ENCODE data around the gene PET100. TPM values are rescaled to one million over a fixed set of nuclear protein-coding genes. Genes with fewer than 3 reads are reported as not detected.

PET100 gene
- total RNA-seq, 2 donors from 2014 or later: 1.3 to 32.0 TPM

GRCh38 chr19:7639863-7640348 lies 10.3 kb downstream of the PET100 start:
- 88 to 95% methylated on average over 13 of the region's 13 CpGs for WGBS, 2 donors
- intact Hi-C loops (cut with DNase I): no loop called here
- Histone ChIP-seq H3K27ac (no peak overlapping the region), H3K27me3 (no peaks in the 10 kb centered on the region), H3K9me3 (no peaks in the 10 kb centered on the region), H3K4me1 (peaks cover 36% of the 10 kb centered on the region), H3K36me3 (replicated peaks in 1 of 2; ENCODE audit: insufficient read depth in 1 of 2, low read depth in 2 of 2) (peaks cover 0 to 2% of the 10 kb centered on the region in 2 donors), H3K4me3 (no peak overlapping the region)
- ATAC-seq: no peak
- no peak for DNase-seq
- TF ChIP-seq CTCF (IDR thresholded peaks at IDR 0.05): no peak
- TF ChIP-seq POLR2A (IDR thresholded peaks at IDR 0.05): no peak

- peaks cover 0 to 2% of the 10 kb centered on the region in 2 donors for H3K36me3 ChIP-seq (replicated peaks in 1 of 2; ENCODE audit: insufficient read depth in 1 of 2, low read depth in 2 of 2)
- no peak overlapping the region for H3K27ac ChIP-seq
- 93 to 95% methylated on average over 9 to 10 of the region's 11 CpGs for WGBS, 2 donors
- intact Hi-C loops (cut with DNase I): no loop called here
- H3K4me3 ChIP-seq: no peak overlapping the region
- TF ChIP-seq CTCF (IDR thresholded peaks at IDR 0.05) (no peak), POLR2A (IDR thresholded peaks at IDR 0.05) (no peak)
- H3K27me3 ChIP-seq: no peaks in the 10 kb centered on the region
- DNase-seq (no peak), ATAC-seq (no peak)
- no peaks in the 10 kb centered on the region for H3K9me3 ChIP-seq
- peaks cover 29% of the 10 kb centered on the region for H3K4me1 ChIP-seq
Observed at GRCh38 chr19:7640803-7641202, 11.2 kb downstream of the PET100 start.

- ATAC-seq (no peak), DNase-seq (no peak)
- intact Hi-C loops (cut with DNase I): no loop called here
- H3K4me3 ChIP-seq: no peak overlapping the region
- no peaks in the 10 kb centered on the region for H3K9me3 ChIP-seq
- no peak for TF ChIP-seq POLR2A (IDR thresholded peaks at IDR 0.05)
- no peak for TF ChIP-seq CTCF (IDR thresholded peaks at IDR 0.05)
- WGBS, 2 donors: 83 to 91% methylated on average over 11 to 39 of the region's 43 CpGs
- no peak overlapping the region for H3K27ac ChIP-seq
- no peaks in the 10 kb centered on the region for H3K27me3 ChIP-seq
- peaks cover 0 to 2% of the 10 kb centered on the region in 2 donors for H3K36me3 ChIP-seq (replicated peaks in 1 of 2; ENCODE audit: insufficient read depth in 1 of 2, low read depth in 2 of 2)
- H3K4me1 ChIP-seq: peaks cover 22% of the 10 kb centered on the region
Observed at GRCh38 chr19:7641290-7642276, 12.0 kb downstream of the PET100 start.

- intact Hi-C loops (cut with DNase I): no loop called here
- no peaks in the 10 kb centered on the region for H3K27me3 ChIP-seq
- H3K4me1 ChIP-seq: peaks cover 18% of the 10 kb centered on the region
- ATAC-seq: no peak
- TF ChIP-seq CTCF (IDR thresholded peaks at IDR 0.05): no peak
- no peak for TF ChIP-seq POLR2A (IDR thresholded peaks at IDR 0.05)
- WGBS, 2 donors: 81 to 93% methylated on average over 17 to 19 of the region's 27 CpGs
- no peaks in the 10 kb centered on the region for H3K9me3 ChIP-seq
- no peak overlapping the region for H3K4me3 ChIP-seq
- H3K27ac ChIP-seq: no peak overlapping the region
- H3K36me3 ChIP-seq (replicated peaks in 1 of 2; ENCODE audit: insufficient read depth in 1 of 2, low read depth in 2 of 2): peaks cover 0 to 2% of the 10 kb centered on the region in 2 donors
- DNase-seq: peak in 1 of 4 donors; percentile 11
Observed at GRCh38 chr19:7642295-7643030, 12.9 kb downstream of the PET100 start.

All from body of pancreas (tissue), 4 donors.